ENCODE results near the gene C11orf86. TPM values are rescaled to one million over a fixed set of nuclear protein-coding genes. Genes with fewer than 3 reads are reported as not detected.

The C11orf86 gene
- total RNA-seq, 1 experiment from 2014 or later = 0.25 TPM

GRCh38 chr11:66956689-66957290, 18.3 kb upstream of the C11orf86 start:
- DNase-seq (ENCODE audit: low read depth, low spot score) = no peak
- RAD21 ChIA-PET (ENCODE audit: low non-redundant PET in 1 of 2, low total read pairs in 2 of 2, uncharacterized antibody in 2 of 2, unreplicated experiment in 2 of 2) = no interaction called here
- TF ChIP-seq EZH2phosphoT487 (IDR thresholded peaks at IDR 0.05; ENCODE audit: borderline replicate concordance) = no peak
- TF ChIP-seq, protein P1, sequence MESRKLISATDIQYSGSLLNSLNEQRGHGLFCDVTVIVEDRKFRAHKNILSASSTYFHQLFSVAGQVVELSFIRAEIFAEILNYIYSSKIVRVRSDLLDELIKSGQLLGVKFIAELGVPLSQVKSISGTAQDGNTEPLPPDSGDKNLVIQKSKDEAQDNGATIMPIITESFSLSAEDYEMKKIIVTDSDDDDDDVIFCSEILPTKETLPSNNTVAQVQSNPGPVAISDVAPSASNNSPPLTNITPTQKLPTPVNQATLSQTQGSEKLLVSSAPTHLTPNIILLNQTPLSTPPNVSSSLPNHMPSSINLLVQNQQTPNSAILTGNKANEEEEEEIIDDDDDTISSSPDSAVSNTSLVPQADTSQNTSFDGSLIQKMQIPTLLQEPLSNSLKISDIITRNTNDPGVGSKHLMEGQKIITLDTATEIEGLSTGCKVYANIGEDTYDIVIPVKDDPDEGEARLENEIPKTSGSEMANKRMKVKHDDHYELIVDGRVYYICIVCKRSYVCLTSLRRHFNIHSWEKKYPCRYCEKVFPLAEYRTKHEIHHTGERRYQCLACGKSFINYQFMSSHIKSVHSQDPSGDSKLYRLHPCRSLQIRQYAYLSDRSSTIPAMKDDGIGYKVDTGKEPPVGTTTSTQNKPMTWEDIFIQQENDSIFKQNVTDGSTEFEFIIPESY (IDR thresholded peaks at IDR 0.05; ENCODE audit: extremely low read depth, insufficient replicate concordance, low read length) = no peak
- no peak for TF ChIP-seq POLR2AphosphoS5 (IDR thresholded peaks at IDR 0.05; ENCODE audit: low read depth, low read length)
- TF ChIP-seq JUND (IDR thresholded peaks at IDR 0.05) = no peak
- no peak for TF ChIP-seq YY1 (IDR thresholded peaks at IDR 0.05; ENCODE audit: extremely low read depth, insufficient replicate concordance, low read depth, low read length)
- Histone ChIP-seq H3K4me3 (replicated peaks in 1 of 2; ENCODE audit: low read depth in 1 of 2, low read length in 2 of 2) (no peak overlapping the region), H3K4me2 (ENCODE audit: low read length) (peak overlapping the region; percentile 94; the same call in 1 of the 2 replicates), H3K79me2 (ENCODE audit: insufficient read depth, low read length) (no peaks in the 10 kb centered on the region), H2AFZ (ENCODE audit: low read depth, low read length, poor library complexity, severe bottlenecking) (no peak overlapping the region), H3K9ac (ENCODE audit: low read length) (no peak overlapping the region), H3K9me2 (ENCODE audit: insufficient read depth) (no peaks in the 10 kb centered on the region), H3K27ac (ENCODE audit: low read depth, low read length) (peak overlapping the region; percentile 17; the same call in 1 of the 2 replicates), H4K20me1 (ENCODE audit: insufficient read depth) (no peaks in the 10 kb centered on the region), H3K9me3 (ENCODE audit: control insufficient read depth in 1 of 2, insufficient read depth in 1 of 2, low read depth in 1 of 2, low read length in 2 of 2) (no peaks in the 10 kb centered on the region), H3K36me3 (ENCODE audit: control insufficient read depth in 1 of 2, insufficient read depth in 2 of 2, low read length in 2 of 2) (no peaks in the 10 kb centered on the region), H3K27me3 (ENCODE audit: insufficient read depth, low read length) (no peaks in the 10 kb centered on the region), H3K4me1 (ENCODE audit: control insufficient read depth in 1 of 2, insufficient read depth in 2 of 2, low read length in 2 of 2) (peaks cover 24 to 31% of the 10 kb centered on the region in 2 experiments)
- intact Hi-C loops (cut with micrococcal nuclease) = loop anchor here (10.0 kb wide), 1 partner anchor 72 kb away; no protein-coding TSS in a partner anchor
- CTCF ChIA-PET = no interaction called here
- POLR2A ChIA-PET = interaction anchor here (0.5 to 1.8 kb wide), 2 partner anchors 65 to 82 kb away, joined by 3 to 4 read pairs; no protein-coding TSS in a partner anchor
- TSS peak; percentile 72 for BruUV-seq (replicated peaks)
- no peak for ATAC-seq

DNA sequence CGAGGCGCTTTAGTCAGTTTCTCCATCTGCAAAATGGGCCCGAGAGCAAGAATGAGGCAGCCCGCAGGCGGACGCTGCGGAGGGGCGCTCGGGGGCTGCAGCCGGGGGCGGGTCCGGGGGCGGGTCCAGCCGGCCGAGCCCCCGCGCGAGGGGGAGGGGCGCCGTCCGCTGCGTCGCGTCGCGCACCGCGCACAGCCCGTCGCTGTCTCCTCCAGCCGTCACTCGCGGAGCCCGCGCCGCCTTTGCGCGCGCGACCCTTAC, 17.2 kb upstream of the C11orf86 start:
- no TSS peak for BruUV-seq (replicated peaks)
- ChIA-PET CTCF (no interaction called here), RAD21 (ENCODE audit: low non-redundant PET in 1 of 2, low total read pairs in 2 of 2, uncharacterized antibody in 2 of 2, unreplicated experiment in 2 of 2) (interaction anchor here in 1 of 2 experiments (0.7 kb wide), 1 partner anchor 42 kb away, joined by 4 read pairs; no protein-coding TSS in a partner anchor), POLR2A (interaction anchor here (1.8 kb wide), 1 partner anchor 66 kb away, joined by 4 read pairs; no protein-coding TSS in a partner anchor)
- H3K9ac ChIP-seq (ENCODE audit: low read length) = peak overlapping the region; percentile 49; the same call in 1 of the 2 replicates
- H3K4me1 ChIP-seq (ENCODE audit: control insufficient read depth in 1 of 2, insufficient read depth in 2 of 2, low read length in 2 of 2) = peaks cover 17 to 26% of the 10 kb centered on the region in 2 experiments
- H3K36me3 ChIP-seq (ENCODE audit: control insufficient read depth in 1 of 2, insufficient read depth in 2 of 2, low read length in 2 of 2) = no peaks in the 10 kb centered on the region
- no peaks in the 10 kb centered on the region for H3K9me2 ChIP-seq (ENCODE audit: insufficient read depth)
- no peaks in the 10 kb centered on the region for H3K79me2 ChIP-seq (ENCODE audit: insufficient read depth, low read length)
- H2AFZ ChIP-seq (ENCODE audit: low read depth, low read length, poor library complexity, severe bottlenecking) = no peak overlapping the region
- no peak for TF ChIP-seq SRF (IDR thresholded peaks at IDR 0.05; ENCODE audit: low read depth)
- peak; percentile 35; the same call in 1 of the 2 replicates for TF ChIP-seq CBX3 (IDR thresholded peaks at IDR 0.05; ENCODE audit: low read depth)
- TF ChIP-seq TCF7L2 (IDR thresholded peaks at IDR 0.05; ENCODE audit: borderline replicate concordance, extremely low read depth, insufficient read depth, insufficient read length) = peak; percentile 7
- DNase-seq (ENCODE audit: low read depth, low spot score) = no peak
- peak overlapping the region; percentile 14; the same call in 1 of the 2 replicates for H3K27ac ChIP-seq (ENCODE audit: low read depth, low read length)
- peak overlapping the region; percentile 94 for H3K4me2 ChIP-seq (ENCODE audit: low read length)
- H4K20me1 ChIP-seq (ENCODE audit: insufficient read depth) = no peaks in the 10 kb centered on the region
- ATAC-seq = peak; percentile 57
- H3K27me3 ChIP-seq (ENCODE audit: insufficient read depth, low read length) = no peaks in the 10 kb centered on the region
- peak overlapping the region; percentile 46 to 65 for H3K4me3 ChIP-seq (replicated peaks in 1 of 2; ENCODE audit: low read depth in 1 of 2, low read length in 2 of 2)
- no peaks in the 10 kb centered on the region for H3K9me3 ChIP-seq (ENCODE audit: control insufficient read depth in 1 of 2, insufficient read depth in 1 of 2, low read depth in 1 of 2, low read length in 2 of 2)
- intact Hi-C loops (cut with micrococcal nuclease) = loop anchor here (10.0 kb wide), 1 partner anchor 73 kb away; no protein-coding TSS in a partner anchor
